SW 1271 (cell line): ENCODE data around the gene TES.
A peak's percentile ranks its signal among the peaks of the same experiment; 100 is the strongest.
"Not testable (repeated sequence)": the region's sequence is repeated elsewhere in the genome, so short reads cannot be mapped to it uniquely, and the experiment has no call there.

Experiments used
- DNase-seq, 2 experiments: peaks; one replicate each; lab custom pipeline; 2025; lab: John Stamatoyannopoulos, UW

TES gene

DNA sequence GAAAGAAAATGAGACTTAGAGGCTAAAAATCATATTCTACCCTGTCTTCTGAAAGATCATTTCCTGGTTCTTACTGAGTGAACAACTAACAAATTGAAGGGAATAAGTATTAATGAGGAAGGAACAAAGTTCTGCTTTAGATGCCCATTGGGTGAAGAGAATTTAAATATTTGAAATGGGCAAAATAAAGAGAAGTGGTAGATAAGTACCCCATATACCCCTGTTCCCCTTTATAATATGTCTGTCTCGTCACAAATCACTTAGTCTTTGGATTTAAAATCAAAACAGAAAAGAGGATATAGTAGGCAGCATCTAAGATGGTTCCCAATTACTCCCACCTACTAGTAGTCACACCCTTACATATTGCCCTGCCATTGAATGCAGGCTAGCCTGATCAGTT, 13.2 kb downstream of the TES start:
- DNase-seq: no peak

DNA sequence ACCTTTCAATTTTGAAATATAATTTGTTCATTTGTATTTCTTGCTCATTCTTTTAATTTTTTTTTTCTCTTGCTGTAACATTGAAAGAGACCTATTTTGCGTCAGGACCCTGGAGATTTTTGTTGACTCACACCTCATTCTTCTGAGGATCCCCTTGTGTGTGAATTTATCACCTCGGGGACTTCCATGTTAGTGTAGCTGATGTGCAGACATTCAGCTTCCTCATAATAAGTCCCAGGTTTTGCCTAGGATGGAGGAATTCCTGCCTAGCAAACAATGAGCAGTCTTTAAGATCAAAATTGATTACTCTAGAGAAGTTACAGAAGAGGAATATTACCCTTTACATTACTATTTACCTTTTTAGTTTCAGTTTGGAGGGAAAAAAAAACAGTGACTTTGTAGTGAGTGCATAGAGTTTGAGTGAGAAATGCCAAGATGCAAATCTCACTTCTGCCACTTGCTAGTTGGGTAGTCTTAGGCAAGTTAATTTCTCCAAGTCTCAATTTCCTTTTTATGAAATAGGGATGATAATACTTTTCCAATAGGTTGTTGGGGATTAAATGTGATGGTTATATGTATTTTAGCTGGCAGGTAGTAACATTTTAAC, 14.3 kb downstream of the TES start:
- no peak for DNase-seq

DNA sequence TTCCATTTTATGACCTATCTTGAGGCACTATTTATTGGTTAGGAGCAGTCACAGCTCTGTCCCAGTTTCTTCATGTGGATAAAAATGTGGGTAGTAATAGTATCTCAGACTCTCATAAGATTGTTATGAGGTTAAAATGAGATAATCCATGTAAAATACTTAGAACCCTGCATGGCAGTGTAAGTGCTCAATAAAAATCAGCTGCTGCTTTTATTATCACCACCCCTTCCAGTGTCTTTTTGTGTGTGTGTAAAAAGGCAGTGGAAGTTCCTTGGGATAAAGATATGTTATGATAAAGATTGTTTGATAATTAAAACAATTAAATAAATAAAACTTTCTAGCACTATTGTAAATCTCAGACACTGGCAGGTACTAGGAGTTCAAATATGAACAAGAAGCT, 15.5 kb downstream of the TES start:
- no peak for DNase-seq

DNA sequence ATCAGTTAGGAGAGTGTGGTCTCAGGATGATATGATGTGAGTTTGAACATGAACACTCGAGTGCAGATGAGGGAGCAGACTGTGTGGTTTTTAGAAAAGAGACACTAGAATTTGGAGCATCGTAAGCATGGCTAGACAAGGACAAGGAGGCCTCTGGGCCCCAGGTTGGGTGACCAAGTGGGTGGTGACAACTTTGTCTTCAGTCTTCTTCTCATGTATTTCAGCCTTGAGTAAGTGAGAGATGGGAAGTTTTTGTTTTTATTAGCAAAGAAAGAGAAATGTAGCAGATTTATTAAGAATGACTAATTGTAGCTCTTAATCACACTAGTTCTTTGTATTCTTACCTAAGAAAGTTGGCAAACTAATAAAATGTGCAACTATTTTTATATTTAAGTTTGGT, 16.3 kb downstream of the TES start:
- DNase-seq: no peak

DNA sequence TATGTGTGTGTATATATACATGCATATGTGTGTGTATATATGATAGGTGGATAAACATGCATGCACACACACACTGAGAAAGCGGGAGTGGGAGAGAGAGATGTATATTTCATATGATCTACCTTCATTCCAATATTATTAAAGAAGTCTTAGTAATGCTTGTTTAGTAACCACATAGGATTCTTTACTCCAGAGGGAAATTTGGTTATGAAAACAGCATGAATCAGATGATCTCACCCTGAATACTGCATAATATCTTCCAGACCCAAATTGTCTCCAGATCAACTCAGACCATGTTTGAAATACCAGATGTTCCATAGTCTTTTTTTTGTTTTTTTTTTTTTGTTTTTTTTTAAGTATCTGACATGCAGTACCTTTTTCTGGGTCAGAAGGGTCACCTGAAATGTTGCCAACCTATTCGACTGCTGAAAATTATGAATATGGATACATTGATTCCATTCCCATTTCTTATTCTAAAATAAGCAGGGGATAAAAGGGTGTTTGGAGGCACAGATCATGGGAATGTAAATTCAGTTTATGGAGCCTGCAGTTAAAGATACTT, 17.4 kb downstream of the TES start:
- no peak for DNase-seq

- DNase-seq: no peak
These were observed 17.9 kb downstream of the TES start for GRCh38 chr7:116228241-116228640.

DNA sequence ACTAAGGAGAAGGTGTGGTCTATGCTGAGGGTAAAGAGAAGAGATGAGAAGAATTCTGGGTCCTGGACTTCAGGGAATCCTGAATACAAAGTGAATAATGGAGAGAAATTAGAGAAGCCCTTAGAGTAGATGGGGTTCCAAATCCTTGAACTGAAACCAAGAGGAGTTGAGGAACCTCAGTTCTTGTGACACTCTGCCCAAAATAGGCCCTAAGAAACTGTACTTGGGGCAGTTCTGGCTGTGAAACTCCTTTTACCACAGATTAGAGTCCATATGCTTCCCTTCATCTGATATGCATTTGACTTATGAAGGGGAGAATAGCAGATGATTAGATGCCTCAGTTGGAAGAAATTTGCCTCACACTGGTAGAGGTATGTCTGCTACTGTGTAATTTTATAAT, 19.0 kb downstream of the TES start:
- DNase-seq: no peak

GRCh38 chr7:116230191-116231005, 20.1 kb downstream of the TES start:
- no peak for DNase-seq

- no peak for DNase-seq
These were observed 21.2 kb downstream of the TES start for GRCh38 chr7:116231543-116231942.

DNA sequence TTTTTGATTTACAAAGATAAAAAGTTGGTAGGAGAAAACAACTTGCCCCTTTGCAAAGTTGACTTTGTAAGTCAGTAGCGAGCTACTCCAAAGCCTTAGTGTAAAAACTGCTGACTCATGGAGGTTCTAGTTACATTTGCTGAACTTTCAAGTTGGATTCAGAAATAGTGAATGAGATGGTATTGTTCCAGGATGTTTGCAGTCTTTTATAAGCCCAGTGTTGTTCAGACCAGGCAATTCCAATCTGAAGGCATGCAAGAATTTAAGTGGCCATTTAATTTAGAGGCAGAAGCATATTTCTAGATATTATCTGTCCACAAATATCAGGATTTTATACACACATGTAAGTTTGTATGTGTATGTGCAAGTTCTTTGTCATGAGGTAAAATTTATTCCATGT, 21.6 kb downstream of the TES start:
- DNase-seq: no peak

DNA sequence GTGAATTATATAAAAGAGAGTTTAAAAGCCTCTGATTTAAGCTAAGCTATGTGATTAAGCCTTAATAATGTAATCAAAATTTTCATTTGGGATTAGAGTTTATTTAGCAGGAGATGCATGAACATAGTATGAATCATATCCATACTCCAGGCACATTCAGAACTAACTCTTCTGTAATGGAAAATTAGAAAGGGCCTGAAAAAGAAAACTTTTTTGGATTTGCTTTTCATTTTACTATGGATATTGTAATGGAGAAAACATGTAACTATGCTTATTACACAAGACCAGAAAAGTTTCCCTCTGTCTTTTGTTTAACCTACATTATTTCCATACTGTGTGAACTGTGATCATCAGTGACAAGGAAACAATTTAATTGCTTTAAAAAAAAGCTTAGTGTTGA, 22.0 kb downstream of the TES start:
- no peak for DNase-seq

DNA sequence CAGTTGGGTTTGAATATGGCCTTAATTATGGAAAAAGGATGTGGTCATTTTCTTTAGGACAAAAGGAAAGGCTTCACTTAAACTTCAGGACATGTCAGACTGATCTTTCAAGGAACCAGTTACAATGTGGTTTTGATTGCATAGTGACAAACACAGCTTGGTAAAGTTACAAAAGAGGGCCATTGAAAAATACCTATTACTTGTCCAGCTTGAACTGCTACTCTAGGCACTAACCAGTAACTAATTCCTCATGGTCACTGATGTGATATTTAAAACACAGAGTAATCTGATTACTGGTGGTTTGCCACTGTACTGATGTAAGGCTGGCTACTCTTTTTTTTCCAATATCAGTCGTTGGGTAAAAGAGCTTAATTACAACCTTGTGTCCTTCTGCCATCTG, 22.6 kb downstream of the TES start:
- DNase-seq: no peak

DNA sequence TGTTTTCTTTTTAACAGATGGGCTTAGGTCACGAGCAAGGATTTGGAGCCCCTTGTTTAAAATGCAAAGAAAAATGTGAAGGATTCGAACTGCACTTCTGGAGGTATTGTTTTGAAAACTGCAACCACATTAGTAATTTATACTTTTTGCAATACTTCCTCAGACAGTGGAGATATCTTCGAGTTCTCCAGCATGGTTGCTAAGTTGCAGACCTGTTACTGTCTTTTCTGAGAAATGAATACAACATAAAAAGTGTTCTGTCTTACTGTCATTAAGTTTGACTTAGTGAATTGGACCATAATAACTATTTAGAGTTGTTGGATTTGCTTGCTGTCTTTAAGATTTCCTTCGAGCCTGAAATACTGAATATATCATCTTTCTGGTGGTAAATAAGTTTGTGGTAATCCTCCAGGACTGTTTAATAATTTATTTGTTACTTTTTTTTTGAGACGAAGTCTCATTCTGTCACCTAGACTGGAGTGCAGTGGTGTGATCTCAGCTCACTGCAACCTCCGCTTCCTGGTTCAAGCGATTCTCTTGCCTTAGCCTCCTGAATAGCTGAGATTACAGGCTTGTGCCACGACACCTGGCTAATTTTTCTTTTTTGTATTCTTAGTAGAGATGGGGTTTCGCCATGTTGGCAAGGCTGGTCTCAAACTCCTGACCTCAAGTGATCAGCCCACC, 24.3 kb downstream of the TES start:
- no peak for DNase-seq

DNA sequence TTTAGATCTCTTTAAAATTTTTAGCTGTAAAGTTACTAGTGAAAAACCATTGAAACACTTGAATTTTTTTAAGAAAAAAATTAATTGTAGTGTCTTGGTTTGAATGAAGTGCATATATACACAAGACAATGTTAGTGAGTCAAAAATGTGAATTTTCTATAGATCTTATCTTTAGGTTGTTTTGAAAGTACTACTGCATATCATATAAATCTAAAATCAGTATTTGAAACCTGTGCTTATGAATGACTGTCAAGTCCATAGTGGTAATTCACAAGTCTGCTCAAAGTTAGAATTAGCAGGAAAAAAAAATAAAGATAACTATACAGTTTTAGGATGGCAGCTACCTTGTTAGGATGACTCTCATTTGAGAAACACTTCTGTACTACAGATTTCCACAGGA, 25.0 kb downstream of the TES start:
- no peak for DNase-seq

DNA sequence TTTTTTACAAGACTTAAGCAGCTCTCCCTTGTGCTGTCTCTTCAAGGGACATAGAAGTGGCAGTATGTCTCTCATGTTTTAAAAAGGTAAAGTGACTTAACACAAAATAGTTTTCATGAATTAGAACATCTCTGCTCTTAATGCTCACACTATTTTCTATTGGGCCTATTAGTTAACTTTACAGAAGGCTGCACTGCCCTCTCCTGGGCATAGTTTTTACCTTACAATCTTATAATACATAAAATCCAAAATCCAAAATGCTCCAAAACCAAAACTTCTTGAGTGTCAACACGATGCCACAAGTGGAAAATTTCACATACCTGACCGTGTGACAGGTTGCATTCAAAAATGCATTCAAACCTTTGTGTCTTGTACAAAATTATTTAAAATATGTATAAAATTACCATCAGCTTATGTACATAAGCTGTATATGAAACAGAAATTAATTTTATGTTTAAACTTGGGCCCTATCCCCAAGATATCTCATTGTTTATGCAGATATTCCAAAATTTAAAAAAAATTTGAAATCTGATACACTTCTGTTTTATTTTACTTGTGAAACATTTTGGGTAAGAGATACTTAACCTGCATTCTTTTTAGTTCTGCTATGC, 25.8 kb downstream of the TES start:
- DNase-seq: peak in 1 of 2 experiments; percentile 65

DNA sequence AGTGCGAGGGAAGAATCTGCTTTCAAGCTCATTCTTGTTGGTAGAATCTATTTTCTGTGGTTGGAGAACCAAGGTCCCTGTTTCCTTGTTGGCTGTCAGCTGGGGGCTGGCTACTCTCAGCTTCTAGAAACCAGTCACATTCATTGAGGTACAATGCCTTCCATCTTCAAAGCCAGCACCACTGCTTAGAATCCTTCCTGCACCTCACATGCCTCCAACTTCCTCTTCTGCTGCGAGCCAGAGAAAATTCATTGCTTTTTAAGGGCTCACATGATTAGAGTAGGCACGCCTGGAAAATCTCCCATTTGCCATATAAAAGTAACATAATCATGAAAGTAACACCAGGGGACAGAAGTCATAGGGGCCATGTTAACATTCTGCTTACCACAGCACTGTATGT, 28.7 kb downstream of the TES start:
- DNase-seq: no peak

DNA sequence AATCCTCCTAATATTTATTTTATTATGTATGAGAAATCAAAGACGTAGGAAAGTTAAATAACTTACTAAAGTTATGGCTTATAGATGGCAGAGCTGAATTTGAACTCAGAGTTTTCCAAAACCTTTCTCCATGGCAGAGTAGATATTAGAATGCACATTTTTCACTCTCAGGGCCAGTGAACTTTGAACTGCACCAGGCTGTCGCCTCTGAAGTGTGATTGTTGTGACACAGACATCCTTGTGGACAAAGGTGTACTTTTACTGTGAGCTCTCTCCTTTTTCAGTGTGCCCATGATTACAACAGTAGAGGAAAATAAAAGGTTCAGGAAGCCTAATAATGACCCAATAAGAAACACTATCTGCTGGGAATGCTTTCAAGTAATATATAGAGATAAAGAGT, 29.1 kb downstream of the TES start:
- no peak for DNase-seq

DNA sequence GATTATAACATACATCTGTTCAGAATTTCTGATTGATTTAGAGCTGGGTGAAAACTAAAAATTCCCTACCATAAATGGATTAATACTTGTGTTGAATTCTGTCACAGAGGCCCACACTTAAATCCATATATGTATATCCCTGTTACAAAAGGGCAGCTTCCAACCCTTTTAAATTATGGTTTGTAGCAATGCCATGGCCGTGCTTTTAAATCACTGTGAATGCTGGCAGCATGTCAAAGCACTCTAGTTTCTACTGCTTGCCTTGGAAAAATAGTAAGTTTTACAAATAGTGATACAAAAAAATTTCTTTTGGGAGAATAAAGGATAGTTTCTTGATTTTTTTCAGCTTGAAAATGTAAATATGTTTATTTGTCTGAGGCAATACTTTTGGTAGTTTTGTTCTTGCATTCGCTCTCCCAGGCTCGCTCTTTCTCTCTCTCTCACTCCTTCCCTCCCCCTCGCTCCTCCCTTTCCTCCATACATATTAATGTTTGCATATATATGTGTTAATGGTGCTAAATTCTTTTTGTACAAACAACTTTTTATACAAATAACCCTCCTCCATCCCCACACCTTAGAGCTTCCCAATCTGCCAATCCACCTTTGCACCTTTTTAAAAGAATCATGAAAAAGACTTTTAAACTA, 29.8 kb downstream of the TES start:
- no peak for DNase-seq

DNA sequence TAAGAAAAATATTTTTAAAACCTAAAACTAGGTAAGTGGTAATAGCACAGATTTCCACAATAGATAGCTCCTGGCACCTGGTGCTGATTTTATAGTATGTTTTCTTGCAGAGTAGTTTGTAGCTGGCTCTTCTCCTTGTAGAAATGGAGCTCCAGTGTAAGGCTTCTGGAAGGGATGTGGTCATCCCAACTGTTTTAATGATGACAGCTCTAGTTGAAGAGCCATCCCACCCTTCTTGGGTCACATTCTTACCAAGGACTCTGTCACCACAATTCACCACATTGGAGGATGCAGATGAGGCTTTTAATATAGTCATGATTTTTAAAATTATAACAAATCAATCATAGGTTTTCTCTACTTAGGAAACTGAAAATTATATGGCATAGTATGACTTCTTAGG, 31.0 kb downstream of the TES start:
- no peak for DNase-seq

GRCh38 chr7:116242178-116242577, 31.8 kb downstream of the TES start:
- DNase-seq: no peak

- DNase-seq: no peak
These were observed 32.4 kb downstream of the TES start for GRCh38 chr7:116242759-116243158.

DNA sequence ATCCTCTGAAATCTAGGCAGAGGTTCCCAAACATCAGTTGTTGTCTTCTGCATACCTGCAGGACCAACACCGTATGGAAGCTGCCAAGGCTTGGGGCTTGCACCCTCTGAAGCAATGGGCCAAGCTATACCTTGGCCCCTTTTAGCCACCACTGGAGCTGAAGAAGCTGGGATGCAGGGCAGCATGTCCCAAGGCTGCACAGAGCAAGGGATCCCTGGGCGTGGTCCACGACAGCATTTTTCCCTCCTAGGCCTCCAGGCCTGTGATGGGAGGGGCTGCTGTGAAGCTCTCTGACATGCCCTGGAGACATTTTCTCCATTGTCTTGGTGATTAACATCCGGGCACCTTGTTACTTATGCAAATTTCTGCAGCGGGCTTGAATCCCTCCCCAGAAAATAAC, 34.5 kb downstream of the TES start:
- DNase-seq: not testable (repeated sequence)
